CD4-positive, alpha-beta T cell treated with Interleukin-17A for 4 hours (primary cell): Measurements from ENCODE around the gene HECW1.
"Not testable (repeated sequence)": the region's sequence is repeated elsewhere in the genome, so short reads cannot be mapped to it uniquely, and the experiment has no call there.

Experiments
- DNase-seq: peaks from one replicate; pipeline ENCODE4 v3.0.0-alpha.2; 2020; ENCODE audit warnings: mixed read lengths

The HECW1 gene

GRCh38 chr7:43557831-43558495, 445.5 kb downstream of the HECW1 start:
- DNase-seq, result no peak

- no peak for DNase-seq
Observed at GRCh38 chr7:43559171-43559945, 446.9 kb downstream of the HECW1 start.

GRCh38 chr7:43559946-43560335, 447.5 kb downstream of the HECW1 start:
- no peak for DNase-seq

GRCh38 chr7:43560742-43561330, 448.4 kb downstream of the HECW1 start:
- DNase-seq, result no peak

- DNase-seq, result no peak
Observed at GRCh38 chr7:43562383-43562782, 449.9 kb downstream of the HECW1 start.

GRCh38 chr7:43565786-43566185, 453.3 kb downstream of the HECW1 start:
- no peak for DNase-seq

GRCh38 chr7:43568529-43568928, 456.1 kb downstream of the HECW1 start:
- no peak for DNase-seq

GRCh38 chr7:43569424-43569823, 457.0 kb downstream of the HECW1 start:
- DNase-seq, result no peak

GRCh38 chr7:43570688-43571365, 458.4 kb downstream of the HECW1 start:
- DNase-seq, result no peak

GRCh38 chr7:43572516-43573049, 460.1 kb downstream of the HECW1 start:
- DNase-seq, result peak; percentile 28

GRCh38 chr7:43573832-43574231, 461.4 kb downstream of the HECW1 start:
- not testable (repeated sequence) for DNase-seq

GRCh38 chr7:43575506-43575905, 463.1 kb downstream of the HECW1 start:
- no peak for DNase-seq

GRCh38 chr7:43576241-43576640, 463.8 kb downstream of the HECW1 start:
- DNase-seq, result no peak

GRCh38 chr7:43577485-43577951, 465.1 kb downstream of the HECW1 start:
- DNase-seq, result no peak

- DNase-seq, result peak; percentile 94
Observed at GRCh38 chr7:43582503-43583423, 470.3 kb downstream of the HECW1 start, which contains the start of gene STK17A. STK17A (plus strand) TSS chr7:43583108; CDS start chr7:43583244, 136 bp downstream.

GRCh38 chr7:43583424-43584194, 471.2 kb downstream of the HECW1 start:
- DNase-seq, result peak; percentile 75

- DNase-seq, result peak; percentile 43
Observed at GRCh38 chr7:43584195-43584586, 471.7 kb downstream of the HECW1 start.

GRCh38 chr7:43584733-43585132, 472.3 kb downstream of the HECW1 start:
- DNase-seq, result not testable (repeated sequence)

GRCh38 chr7:43585562-43585961, 473.1 kb downstream of the HECW1 start:
- DNase-seq, result no peak

GRCh38 chr7:43586251-43586900, 473.9 kb downstream of the HECW1 start:
- DNase-seq, result no peak
